IMR-90 (cell line): ENCODE results near the gene ATP10B. TPM values are rescaled to one million over a fixed set of nuclear protein-coding genes. Genes with fewer than 3 reads are reported as not detected.

Experiments
- ATAC-seq: fragments of 200-7000 bp; cut with Tn5 transposase; 2 replicates; pipeline ENCODE4 v1.9.1; 2020; ENCODE audit warnings: low read depth, mild to moderate bottlenecking, moderate library complexity
- BruUV-seq: library from RNA; stranded (reverse); fragments of 400-500 nt; replicated peaks from 2 replicates; lab custom pipeline; 2021; lab: Mats Ljungman, UMichigan
- CTCF ChIA-PET: fragments of 300-600 bp; formaldehyde crosslinking; extraction: SDS; loops from one replicate; lab custom pipeline; 2021; ENCODE audit warnings: antibody characterized with exemption; lab: Yijun Ruan, JAX
- POLR2A ChIA-PET: fragments of 300-600 bp; sonication (Branson Sonifier 250); formaldehyde crosslinking; loops from one replicate; lab custom pipeline; 2022; ENCODE audit warnings: antibody characterized with exemption; ENCODE audit not compliant: unreplicated experiment; lab: Charles Lee
- DNase-seq: peaks from one replicate; pipeline ENCODE4 v3.0.0; 2013
- H2AFZ ChIP-seq: replicated peaks from 2 replicates; pipeline ENCODE3; 2013; ENCODE audit warnings: low read length, mild to moderate bottlenecking; ENCODE audit not compliant: poor library complexity
- H2AK5ac ChIP-seq: 2 replicates; pipeline ENCODE4 v1.6.1; 2013; ENCODE audit warnings: low read depth, low read length, inconsistent platforms
- H2AK9ac ChIP-seq: replicated peaks from 2 replicates; pipeline ENCODE3; 2013; ENCODE audit warnings: mild to moderate bottlenecking, low read depth, low read length, moderate library complexity; ENCODE audit not compliant: poor library complexity
- H2BK120ac ChIP-seq: 2 replicates; pipeline ENCODE4 v1.6.1; 2013; ENCODE audit warnings: low read depth, low read length, inconsistent platforms
- H2BK15ac ChIP-seq: 3 replicates; pipeline ENCODE4 v1.6.1; 2013; ENCODE audit warnings: low read depth, low read length, inconsistent platforms
- H2BK20ac ChIP-seq: 2 replicates; pipeline ENCODE4 v1.6.1; 2013; ENCODE audit warnings: low read depth, mild to moderate bottlenecking, inconsistent platforms, low read length, moderate library complexity
- H2BK5ac ChIP-seq: 2 replicates; pipeline ENCODE4 v1.6.1; 2013; ENCODE audit warnings: mild to moderate bottlenecking, low read depth, low read length, inconsistent platforms; ENCODE audit not compliant: poor library complexity, severe bottlenecking
- H3K14ac ChIP-seq: replicated peaks from 2 replicates; pipeline ENCODE4 v1.6.1; 2013; ENCODE audit warnings: low read depth, low read length, inconsistent platforms
- H3K18ac ChIP-seq: 2 replicates; pipeline ENCODE4 v1.6.1; 2013; ENCODE audit warnings: low read depth, low read length, control low read depth
- H3K23ac ChIP-seq: 2 replicates; pipeline ENCODE4 v1.6.1; 2013; ENCODE audit warnings: low read depth, low read length, inconsistent platforms
- H3K27ac ChIP-seq: 2 replicates; pipeline ENCODE4 v1.5.1; 2013; ENCODE audit warnings: mild to moderate bottlenecking, control low read depth, low read length; ENCODE audit not compliant: insufficient read depth
- H3K27me3 ChIP-seq: 2 replicates; pipeline ENCODE4 v1.6.1; 2013; ENCODE audit warnings: low read length; ENCODE audit not compliant: control insufficient read depth, insufficient read depth
- H3K36me3 ChIP-seq: 2 replicates; pipeline ENCODE4 v1.6.1; 2013; ENCODE audit warnings: low read length, mixed read lengths; ENCODE audit not compliant: control insufficient read depth, insufficient read depth
- H3K4ac ChIP-seq: 2 replicates; pipeline ENCODE4 v1.6.1; 2013; ENCODE audit warnings: low read depth, low read length, inconsistent platforms
- H3K4me1 ChIP-seq: 2 replicates; pipeline ENCODE4 v1.6.1; 2013; ENCODE audit warnings: low read length, mixed read lengths; ENCODE audit not compliant: control insufficient read depth, insufficient read depth
- H3K4me2 ChIP-seq: 2 replicates; pipeline ENCODE4 v1.6.1; 2013; ENCODE audit warnings: low read depth, mild to moderate bottlenecking, control low read depth, low read length, moderate library complexity
- H3K4me3 ChIP-seq: 2 replicates; pipeline ENCODE4 v1.5.1; 2013; ENCODE audit warnings: low read depth, mild to moderate bottlenecking, control low read depth, low read length, moderate library complexity; ENCODE audit not compliant: insufficient read depth
- H3K56ac ChIP-seq: 2 replicates; pipeline ENCODE4 v1.6.1; 2013; ENCODE audit warnings: low read length, inconsistent platforms; ENCODE audit not compliant: insufficient read depth; ENCODE audit errors: extremely low read depth
- H3K79me1 ChIP-seq, 2 experiments: 2 replicates each; pipeline ENCODE4 v1.6.1; 2013; ENCODE audit warnings: low read length in 2 of 2, inconsistent platforms in 1 of 2, low read depth in 1 of 2
- H3K9ac ChIP-seq: 2 replicates; pipeline ENCODE4 v1.6.1; 2013; ENCODE audit warnings: low read depth, low read length, control low read depth
- H3K9me1 ChIP-seq: 2 replicates; pipeline ENCODE4 v1.6.1; 2013; ENCODE audit warnings: low read length, inconsistent platforms; ENCODE audit not compliant: insufficient read depth
- H3K9me3 ChIP-seq: 2 replicates; pipeline ENCODE4 v1.6.1; 2013; ENCODE audit warnings: low read length; ENCODE audit not compliant: control insufficient read depth, insufficient read depth
- H4K20me1 ChIP-seq: 2 replicates; pipeline ENCODE4 v1.6.1; 2013; ENCODE audit warnings: low read length, inconsistent platforms; ENCODE audit not compliant: insufficient read depth
- H4K5ac ChIP-seq: 2 replicates; pipeline ENCODE4 v1.6.1; 2013; ENCODE audit warnings: mild to moderate bottlenecking, low read depth, low read length, control low read depth
- H4K8ac ChIP-seq, 2 experiments: 2 replicates each; pipeline ENCODE4 v1.6.1; 2013; ENCODE audit warnings: low read depth in 2 of 2, low read length in 2 of 2, control low read depth in 1 of 2, inconsistent platforms in 1 of 2
- H4K91ac ChIP-seq: 2 replicates; pipeline ENCODE4 v1.6.1; 2013; ENCODE audit warnings: low read depth, low read length, inconsistent platforms; ENCODE audit not compliant: insufficient read depth
- BHLHE40 ChIP-seq: fragments of 150-350 bp; IDR thresholded peaks from 2 replicates; pipeline ENCODE4 v1.6.1; 2016; ENCODE audit warnings: mild to moderate bottlenecking, low read depth, low read length
- CEBPB ChIP-seq: IDR thresholded peaks from 2 replicates; pipeline ENCODE4 v1.6.1; 2012; ENCODE audit warnings: low read depth, low read length, improper control_type of control experiment
- CHD1 ChIP-seq: IDR thresholded peaks from 2 replicates; pipeline ENCODE4 v1.6.1; 2012; ENCODE audit warnings: low read depth, low read length, improper control_type of control experiment
- FOS ChIP-seq: fragments of 150-350 bp; IDR thresholded peaks from 2 replicates; pipeline ENCODE4 v1.6.1; 2016; ENCODE audit warnings: low read depth, low read length
- MAFK ChIP-seq: IDR thresholded peaks from 2 replicates; pipeline ENCODE4 v1.6.1; 2012; ENCODE audit warnings: low read depth, low read length, improper control_type of control experiment
- MAZ ChIP-seq: IDR thresholded peaks from 2 replicates; pipeline ENCODE4 v1.6.1; 2012; ENCODE audit warnings: low read depth, mild to moderate bottlenecking, low read length, improper control_type of control experiment, moderate library complexity, borderline replicate concordance
- MXI1 ChIP-seq: IDR thresholded peaks from 2 replicates; pipeline ENCODE4 v1.6.1; 2012; ENCODE audit warnings: low read depth, mild to moderate bottlenecking, low read length, moderate library complexity, borderline replicate concordance
- NFE2L2 ChIP-seq: fragments of 150-350 bp; IDR thresholded peaks from 2 replicates; pipeline ENCODE4 v1.6.1; 2016; ENCODE audit warnings: low read depth, mild to moderate bottlenecking, low read length
- POLR2A ChIP-seq: IDR thresholded peaks from 2 replicates; pipeline ENCODE4 v1.6.1; 2012; ENCODE audit warnings: mild to moderate bottlenecking, low read depth, low read length
- RAD21 ChIP-seq: IDR thresholded peaks from 2 replicates; pipeline ENCODE4 v1.6.1; 2012; ENCODE audit warnings: low read length, improper control_type of control experiment
- RFX5 ChIP-seq: IDR thresholded peaks from 2 replicates; pipeline ENCODE4 v1.8.0; 2012; ENCODE audit warnings: low read depth, mild to moderate bottlenecking, low read length, moderate library complexity
- WGBS, 2 experiments: methylation state at CpG; one replicate each; pipeline versions ENCODE4 v1.1.5 to v1.1.7; 2013; ENCODE audit warnings: missing lambda C conversion rate in 2 of 2; ENCODE audit not compliant: insufficient read length in 1 of 2; ENCODE audit errors: extremely low coverage in 2 of 2; 5-methylcytosine and 5-hydroxymethylcytosine counted together
- dilution Hi-C: fragments of 300-500 bp; cut with HindIII; formaldehyde crosslinking; loops from one replicate; pipeline ENCODE4 v1.14.3; 2018; ENCODE audit warnings: low sequenced_read_pairs; ENCODE audit not compliant: unreplicated experiment
- in situ Hi-C: fragments of 300-500 bp; cut with MboI; formaldehyde crosslinking; loops from 3 replicates; pipeline ENCODE4 v1.14.3; 2019; ENCODE audit warnings: low sequenced_read_pairs, inconsistent platforms, mixed read lengths
- intact Hi-C: fragments of 100-400 bp; cut with micrococcal nuclease; formaldehyde crosslinking; loops from 2 replicates; pipeline ENCODE4 v1.10.0; 2022
- polyA plus RNA-seq, 3 experiments: library from polyadenylated mRNA; depleted of rRNA; stranded (reverse); fragments of >200 nt; gene quantifications; 2 replicates each; pipeline ENCODE4 v1.2.3, GENCODE V29; 2012; ENCODE audit warnings: low replicate concordance in 1 of 3
- total RNA-seq: library from RNA; depleted of rRNA; stranded (reverse); fragments of >200 nt; gene quantifications from 2 replicates; pipeline ENCODE4 v1.2.3, GENCODE V29; 2012
- TF ChIP-seq, protein P1 (sequence below): fragments of 150-350 bp; IDR thresholded peaks from 2 replicates; pipeline ENCODE4 v1.6.1; 2016; ENCODE audit warnings: low read depth, mild to moderate bottlenecking, low read length, moderate library complexity, borderline replicate concordance
- TF ChIP-seq, protein P2 (sequence below): fragments of 150-350 bp; IDR thresholded peaks from 2 replicates; pipeline ENCODE4 v1.6.1; 2017; ENCODE audit warnings: mild to moderate bottlenecking, antibody characterized with exemption, low read length, low read depth

The ATP10B gene
- total and polyA plus RNA-seq, 2 of the 4 experiments (the other 2 are of a cell fraction): not detected

DNA sequence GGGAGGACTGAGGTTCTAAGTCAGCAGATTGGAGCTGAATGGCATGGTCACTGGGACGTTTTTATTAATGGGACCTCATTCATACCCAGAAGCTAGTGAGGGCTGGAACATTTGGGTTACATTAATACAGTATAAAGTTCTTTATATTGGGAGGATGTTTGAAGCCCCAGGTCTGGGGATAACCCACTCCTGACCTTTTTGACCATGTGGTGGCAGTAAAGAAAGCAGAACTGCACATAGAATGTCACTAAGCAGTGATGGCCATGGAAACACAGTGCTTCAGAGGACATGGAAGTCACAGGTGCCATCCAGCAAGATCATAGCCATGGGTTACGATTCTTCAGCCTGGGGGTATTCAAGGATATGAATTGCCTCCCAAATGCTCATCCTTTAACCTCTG, 176.0 kb downstream of the ATP10B start:
- Histone ChIP-seq H3K9me3 (peaks cover 15% of the 10 kb centered on the region), H2AK5ac (no peak overlapping the region), H4K20me1 (no peaks in the 10 kb centered on the region), H2BK120ac (no peak overlapping the region), H3K27ac (no peak overlapping the region), H3K56ac (no peak overlapping the region), H4K91ac (no peak overlapping the region), H3K36me3 (no peaks in the 10 kb centered on the region), H3K14ac (no peak overlapping the region), H4K8ac (no peak overlapping the region), H2AFZ (no peak overlapping the region), H3K23ac (no peak overlapping the region), H2BK15ac (no peak overlapping the region), H3K27me3 (no peaks in the 10 kb centered on the region), H3K79me1 (no peaks in the 10 kb centered on the region), H4K5ac (no peak overlapping the region), H3K4ac (no peak overlapping the region), H3K9me1 (no peaks in the 10 kb centered on the region), H2AK9ac (no peak overlapping the region), H3K18ac (no peak overlapping the region), H3K4me1 (no peaks in the 10 kb centered on the region), H2BK5ac (no peak overlapping the region), H3K4me2 (no peak overlapping the region), H2BK20ac (no peak overlapping the region), H3K9ac (no peak overlapping the region), H3K4me3 (no peak overlapping the region)
- in situ Hi-C loops: no loop called here
- 0% methylated on average over 1 of the region's 2 CpGs; no CpG with 5 or more reads in 1 of the 2 experiments for WGBS, 2 experiments
- no peak for TF ChIP-seq CHD1
- TF ChIP-seq POLR2A: no peak
- no peak for TF ChIP-seq MAFK
- no peak for TF ChIP-seq NFE2L2
- no peak for TF ChIP-seq RAD21
- no peak for TF ChIP-seq BHLHE40
- no peak for TF ChIP-seq RFX5
- TF ChIP-seq, protein P1, sequence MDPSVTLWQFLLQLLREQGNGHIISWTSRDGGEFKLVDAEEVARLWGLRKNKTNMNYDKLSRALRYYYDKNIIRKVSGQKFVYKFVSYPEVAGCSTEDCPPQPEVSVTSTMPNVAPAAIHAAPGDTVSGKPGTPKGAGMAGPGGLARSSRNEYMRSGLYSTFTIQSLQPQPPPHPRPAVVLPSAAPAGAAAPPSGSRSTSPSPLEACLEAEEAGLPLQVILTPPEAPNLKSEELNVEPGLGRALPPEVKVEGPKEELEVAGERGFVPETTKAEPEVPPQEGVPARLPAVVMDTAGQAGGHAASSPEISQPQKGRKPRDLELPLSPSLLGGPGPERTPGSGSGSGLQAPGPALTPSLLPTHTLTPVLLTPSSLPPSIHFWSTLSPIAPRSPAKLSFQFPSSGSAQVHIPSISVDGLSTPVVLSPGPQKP: no peak
- TF ChIP-seq MXI1: no peak
- TF ChIP-seq CEBPB: no peak
- no peak for TF ChIP-seq MAZ
- TF ChIP-seq, protein P2, sequence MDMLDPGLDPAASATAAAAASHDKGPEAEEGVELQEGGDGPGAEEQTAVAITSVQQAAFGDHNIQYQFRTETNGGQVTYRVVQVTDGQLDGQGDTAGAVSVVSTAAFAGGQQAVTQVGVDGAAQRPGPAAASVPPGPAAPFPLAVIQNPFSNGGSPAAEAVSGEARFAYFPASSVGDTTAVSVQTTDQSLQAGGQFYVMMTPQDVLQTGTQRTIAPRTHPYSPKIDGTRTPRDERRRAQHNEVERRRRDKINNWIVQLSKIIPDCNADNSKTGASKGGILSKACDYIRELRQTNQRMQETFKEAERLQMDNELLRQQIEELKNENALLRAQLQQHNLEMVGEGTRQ: no peak
- no peak for TF ChIP-seq FOS
- ChIA-PET CTCF (no interaction called here), POLR2A (no interaction called here)
- intact Hi-C loops: no loop called here
- BruUV-seq: no TSS peak
- dilution Hi-C loops: no loop called here
- DNase-seq (no peak), ATAC-seq (no peak)
